Fibroblast of lung (primary cell): ENCODE results near the gene CRCP.

Source experiments
- EZH2 ChIP-seq: IDR thresholded peaks from 2 replicates; pipeline ENCODE4 v1.5.1; 2012; ENCODE audit warnings: low read length, control low read depth, mild to moderate bottlenecking; ENCODE audit errors: missing control alignments
- TF ChIP-seq, protein P1 (sequence below), 2 donors: IDR thresholded peaks in 1 of 2; conservative IDR thresholded peaks in 1 of 2; 1 replicate in 1 of 2; 2 replicates in 1 of 2; pipeline ENCODE4 v1.5.1; 2011 to 2012; ENCODE audit warnings: low read length in 2 of 2, control low read depth in 1 of 2, inconsistent platforms in 1 of 2, low read depth in 1 of 2, mild to moderate bottlenecking in 1 of 2

DNA sequence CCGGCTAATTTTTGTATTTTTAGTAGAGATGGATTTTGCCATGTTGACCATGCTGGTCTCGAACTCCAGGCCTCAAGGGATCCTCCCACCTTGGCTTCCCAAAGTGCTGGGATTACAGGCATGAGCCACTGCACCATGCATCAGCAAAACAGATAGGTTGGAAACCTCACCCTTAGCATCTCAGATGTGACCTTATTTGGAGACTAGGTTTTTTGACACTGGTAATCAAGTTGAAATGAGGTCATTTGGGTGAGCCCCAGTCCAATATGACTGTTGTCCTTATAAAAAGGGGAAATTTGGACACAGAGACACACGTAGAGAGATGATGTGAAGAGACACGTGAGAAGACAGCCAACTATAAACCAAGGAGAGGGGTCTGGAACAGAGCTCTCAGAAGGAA, 48.0 kb downstream of the CRCP start:
- no peak for TF ChIP-seq EZH2
- TF ChIP-seq, protein P1, sequence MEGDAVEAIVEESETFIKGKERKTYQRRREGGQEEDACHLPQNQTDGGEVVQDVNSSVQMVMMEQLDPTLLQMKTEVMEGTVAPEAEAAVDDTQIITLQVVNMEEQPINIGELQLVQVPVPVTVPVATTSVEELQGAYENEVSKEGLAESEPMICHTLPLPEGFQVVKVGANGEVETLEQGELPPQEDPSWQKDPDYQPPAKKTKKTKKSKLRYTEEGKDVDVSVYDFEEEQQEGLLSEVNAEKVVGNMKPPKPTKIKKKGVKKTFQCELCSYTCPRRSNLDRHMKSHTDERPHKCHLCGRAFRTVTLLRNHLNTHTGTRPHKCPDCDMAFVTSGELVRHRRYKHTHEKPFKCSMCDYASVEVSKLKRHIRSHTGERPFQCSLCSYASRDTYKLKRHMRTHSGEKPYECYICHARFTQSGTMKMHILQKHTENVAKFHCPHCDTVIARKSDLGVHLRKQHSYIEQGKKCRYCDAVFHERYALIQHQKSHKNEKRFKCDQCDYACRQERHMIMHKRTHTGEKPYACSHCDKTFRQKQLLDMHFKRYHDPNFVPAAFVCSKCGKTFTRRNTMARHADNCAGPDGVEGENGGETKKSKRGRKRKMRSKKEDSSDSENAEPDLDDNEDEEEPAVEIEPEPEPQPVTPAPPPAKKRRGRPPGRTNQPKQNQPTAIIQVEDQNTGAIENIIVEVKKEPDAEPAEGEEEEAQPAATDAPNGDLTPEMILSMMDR (conservative IDR thresholded peaks at IDR 0.05 in 1 of 2, IDR thresholded peaks at IDR 0.05 in 1 of 2; ENCODE audit: low read depth in 1 of 2, low read length in 2 of 2) = no peak
